BLaER1 treated with 17β-estradiol and CSF1 and Interleukin-3, amounts not matched to agents 10 nM and 100 nM (cell line): ENCODE measurements around the gene PIANP.

Source experiments
- H3K27ac ChIP-seq, 11 experiments: shearing (Covaris generic); formaldehyde crosslinking; 2 replicates each; pipeline ENCODE4 v1.8.1; 2022
- H3K27me3 ChIP-seq, 11 experiments: shearing (Covaris generic); formaldehyde crosslinking; 2 replicates each; pipeline ENCODE4 v1.8.1; 2022
- H3K36me3 ChIP-seq, 11 experiments: shearing (Covaris generic); formaldehyde crosslinking; 2 replicates each; pipeline ENCODE4 v1.8.1; 2022
- H3K4me1 ChIP-seq, 10 experiments: shearing (Covaris generic); formaldehyde crosslinking; 2 replicates each; pipeline ENCODE4 v1.8.1; 2022
- H3K4me2 ChIP-seq, 11 experiments: shearing (Covaris generic); formaldehyde crosslinking; 2 replicates each; pipeline ENCODE4 v1.8.1; 2022
- H3K4me3 ChIP-seq, 10 experiments: shearing (Covaris generic); formaldehyde crosslinking; 2 replicates each; pipeline ENCODE4 v1.8.1; 2022
- H3K9ac ChIP-seq, 11 experiments: shearing (Covaris generic); formaldehyde crosslinking; 2 replicates each; pipeline ENCODE4 v1.8.1; 2022
- H3K9me3 ChIP-seq, 11 experiments: shearing (Covaris generic); formaldehyde crosslinking; replicated peaks in 1 of 11; 2 replicates each; pipeline ENCODE4 v1.8.1; 2022
- H4K20me1 ChIP-seq, 11 experiments: shearing (Covaris generic); formaldehyde crosslinking; 2 replicates each; pipeline ENCODE4 v1.8.1; 2022
- Cebpa-rat ChIP-seq, 11 experiments: shearing (Covaris generic); IDR thresholded peaks; 2 replicates each; pipeline ENCODE4 v1.8.1; 2022

PIANP gene

DNA sequence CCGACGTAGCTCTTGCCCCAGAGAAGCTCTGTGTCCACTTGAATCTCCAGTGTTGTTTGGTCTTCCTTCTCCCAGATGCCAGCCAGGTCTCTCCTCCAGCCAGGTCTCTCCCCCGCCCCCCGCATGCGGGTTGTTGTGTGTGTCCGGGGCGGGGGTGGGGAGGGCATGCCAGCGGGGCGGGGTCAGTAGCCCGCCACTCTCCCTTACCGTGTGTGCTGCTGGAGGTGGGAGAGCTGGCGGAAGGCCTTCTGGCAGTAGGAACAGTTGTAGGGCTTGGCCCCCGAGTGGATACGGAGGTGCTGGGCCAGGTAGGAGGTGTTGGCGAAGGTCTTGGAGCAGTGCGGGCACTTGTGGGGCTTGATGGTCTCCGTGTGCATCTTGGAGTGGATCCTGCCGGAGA is 28.5 kb downstream of the PIANP start:
- Histone ChIP-seq H3K27ac (no peak overlapping the region), H3K9me3 (no peaks in the 10 kb centered on the region), H4K20me1 (peaks cover 0 to 48% (median 0%) of the 10 kb centered on the region in 11 experiments; a peak in 8 of 22 replicates), H3K4me3 (no peak overlapping the region), H3K4me1 (no peaks in the 10 kb centered on the region), H3K9ac (no peak overlapping the region), H3K27me3 (no peaks in the 10 kb centered on the region), H3K4me2 (no peak overlapping the region), H3K36me3 (peaks cover 100% of the 10 kb centered on the region in 11 experiments)
- no peak for TF ChIP-seq Cebpa-rat (IDR thresholded peaks at IDR 0.05)

DNA sequence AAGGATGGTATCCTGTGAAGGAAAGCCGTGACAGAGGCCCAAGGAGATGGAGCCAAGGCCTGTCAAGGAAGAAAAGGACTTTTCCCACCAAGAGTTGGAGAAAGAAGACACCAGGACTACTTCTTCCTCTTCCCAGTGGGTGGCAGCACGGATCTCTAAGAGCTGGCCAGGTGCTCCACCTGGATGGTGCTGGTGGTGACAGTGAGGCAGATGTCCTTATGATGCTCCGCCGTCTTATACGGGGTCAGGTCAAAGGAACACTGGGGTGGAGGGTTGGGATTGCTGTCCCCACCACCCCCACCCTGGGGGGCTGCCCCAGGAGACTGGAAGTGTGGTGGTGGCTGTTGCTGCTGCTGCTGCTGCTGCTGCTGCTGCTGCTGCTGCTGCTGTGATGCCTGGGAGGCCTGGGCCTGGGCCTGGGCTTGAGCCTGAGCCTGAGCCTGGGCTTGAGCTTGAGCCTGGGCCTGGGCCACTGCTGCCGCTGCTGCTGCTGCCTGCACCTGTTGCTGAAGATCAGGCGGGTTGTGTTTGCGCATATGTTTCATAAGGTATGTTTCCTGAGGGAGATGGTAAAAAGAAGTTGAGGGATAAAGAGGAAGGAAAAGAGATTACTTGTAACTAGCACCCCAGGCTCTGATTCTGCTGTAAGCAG is 32.9 kb downstream of the PIANP start:
- peaks cover 0 to 30% (median 12%) of the 10 kb centered on the region in 10 experiments; a peak in 12 of 20 replicates for H3K4me1 ChIP-seq
- no peak overlapping the region for H3K4me3 ChIP-seq
- H3K9ac ChIP-seq: peak overlapping the region in 1 of 11 experiments; percentile 2; a peak in 3 of 22 replicates
- H3K27me3 ChIP-seq: no peaks in the 10 kb centered on the region
- H3K4me2 ChIP-seq: no peak overlapping the region
- no peak for TF ChIP-seq Cebpa-rat (IDR thresholded peaks at IDR 0.05)
- H3K27ac ChIP-seq: no peak overlapping the region
- no peaks in the 10 kb centered on the region for H3K9me3 ChIP-seq
- peaks cover 0 to 21% (median 0%) of the 10 kb centered on the region in 11 experiments; a peak in 4 of 22 replicates for H4K20me1 ChIP-seq
- H3K36me3 ChIP-seq: peaks cover 62 to 74% (median 72%) of the 10 kb centered on the region in 11 experiments

DNA sequence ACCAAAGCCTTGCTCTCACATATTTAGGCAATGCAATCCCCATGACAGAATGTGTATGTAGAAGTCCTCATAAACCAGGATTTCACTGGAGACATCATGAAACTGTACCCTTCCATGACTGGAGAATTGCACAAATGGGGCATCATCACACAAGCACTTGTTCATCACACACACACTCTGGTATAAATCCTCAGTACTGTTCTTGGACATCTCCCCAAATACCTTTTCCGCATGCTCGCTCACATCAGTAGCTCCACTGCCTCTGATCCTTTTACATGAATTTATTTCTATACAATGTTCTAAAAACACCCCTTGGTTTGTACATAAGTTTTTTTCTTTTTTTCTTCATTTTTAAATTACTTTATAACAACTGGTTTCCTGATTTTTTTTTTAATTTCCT is 34.4 kb downstream of the PIANP start:
- no peak overlapping the region for H3K4me2 ChIP-seq
- no peaks in the 10 kb centered on the region for H3K27me3 ChIP-seq
- TF ChIP-seq Cebpa-rat (IDR thresholded peaks at IDR 0.05): no peak
- H3K36me3 ChIP-seq: peaks cover 47 to 60% (median 57%) of the 10 kb centered on the region in 11 experiments
- no peak overlapping the region for H3K4me3 ChIP-seq
- H3K4me1 ChIP-seq: peaks cover 11 to 43% (median 26%) of the 10 kb centered on the region in 10 experiments
- peaks cover 0 to 18% (median 0%) of the 10 kb centered on the region in 11 experiments; a peak in 2 of 22 replicates for H4K20me1 ChIP-seq
- H3K9me3 ChIP-seq: no peaks in the 10 kb centered on the region
- no peak overlapping the region for H3K9ac ChIP-seq
- no peak overlapping the region; a peak in 2 of 22 replicates for H3K27ac ChIP-seq

DNA sequence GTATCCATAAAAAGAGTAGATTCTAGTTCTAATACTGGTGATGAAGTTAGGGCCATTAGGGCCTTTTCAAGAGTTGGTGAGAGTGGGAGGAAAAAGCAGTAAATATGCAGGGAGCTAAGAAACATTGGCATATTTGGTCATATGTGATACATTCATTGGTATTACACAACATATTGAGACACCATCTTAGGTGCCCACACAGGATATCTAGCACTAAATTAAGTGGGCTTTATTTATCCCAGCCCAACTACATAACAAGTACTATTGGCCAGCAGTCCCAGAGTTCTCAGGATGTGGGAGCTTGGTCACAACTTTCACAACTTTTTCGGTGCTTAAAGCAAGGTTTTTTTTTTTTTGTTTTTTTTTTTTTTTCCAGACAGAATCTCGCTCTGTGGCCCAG is 35.7 kb downstream of the PIANP start:
- Histone ChIP-seq H3K4me3 (no peak overlapping the region), H3K9ac (peak overlapping the region in 1 of 11 experiments; percentile 4; a peak in 1 of 22 replicates), H3K4me1 (peaks cover 11 to 43% (median 26%) of the 10 kb centered on the region in 10 experiments), H3K27ac (peak overlapping the region in 7 of 11 experiments; percentile 64 to 88 (median 80); a peak in 11 of 22 replicates), H4K20me1 (peaks cover 0 to 12% (median 0%) of the 10 kb centered on the region in 11 experiments; a peak in 2 of 22 replicates), H3K9me3 (no peaks in the 10 kb centered on the region), H3K36me3 (peaks cover 34 to 47% (median 44%) of the 10 kb centered on the region in 11 experiments), H3K27me3 (no peaks in the 10 kb centered on the region), H3K4me2 (peak overlapping the region in 5 of 11 experiments; percentile 9 to 52 (median 20); a peak in 10 of 22 replicates)
- peak in 2 of 11 experiments; percentile 31 to 38; a peak in 1 of 22 replicates for TF ChIP-seq Cebpa-rat (IDR thresholded peaks at IDR 0.05)

DNA sequence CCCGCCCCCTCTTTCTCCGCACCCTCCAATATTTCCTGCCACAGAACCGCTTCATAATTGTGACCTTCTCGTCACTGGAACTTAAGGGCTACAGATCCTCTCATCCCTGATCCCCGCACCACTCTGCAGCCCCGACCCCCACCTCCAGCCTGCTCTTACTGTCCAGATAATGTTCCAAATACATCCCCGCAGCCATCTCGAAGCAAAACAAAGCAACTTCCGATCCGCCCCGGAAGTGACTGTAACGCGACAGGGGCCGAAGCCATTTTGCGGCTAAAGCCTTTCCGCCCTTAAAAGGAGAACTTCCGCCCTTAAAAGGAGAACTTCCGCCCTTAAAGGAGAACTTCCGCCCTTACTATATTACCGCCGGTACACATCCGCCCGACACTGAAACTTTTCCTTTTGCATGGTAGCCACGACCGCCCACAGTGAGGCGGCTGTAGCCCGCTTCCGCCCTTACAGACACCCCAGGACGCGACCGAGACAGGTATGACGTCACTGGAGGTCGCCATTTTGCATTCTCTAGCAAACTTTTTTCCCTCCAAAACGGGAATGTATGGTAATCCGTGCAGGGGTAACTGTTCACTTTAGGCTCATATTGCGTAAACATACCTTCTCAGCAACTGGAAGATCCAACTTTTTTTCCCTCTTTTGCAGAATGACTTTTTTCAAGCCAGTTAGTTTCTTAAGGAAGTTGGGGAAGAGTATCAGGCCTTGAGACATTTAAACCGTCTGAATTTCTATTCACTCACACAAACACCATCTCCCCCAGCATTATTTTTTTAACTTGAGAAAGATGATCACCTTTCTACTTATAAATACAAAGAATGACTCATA is 37.5 kb downstream of the PIANP start, which contains the start of gene ING4:
Gene ING4 (minus strand): TSS at position 214 of the 837 bp plus-strand sequence. CDS start 18 bp downstream, at position 196.
- H4K20me1 ChIP-seq: no peaks in the 10 kb centered on the region
- no peaks in the 10 kb centered on the region for H3K9me3 ChIP-seq
- peaks cover 28 to 43% (median 40%) of the 10 kb centered on the region in 11 experiments for H3K36me3 ChIP-seq
- peak within 1 kb of the TSS; percentile 27 to 88 (median 80); a peak in 21 of 22 replicates for H3K27ac ChIP-seq
- TF ChIP-seq Cebpa-rat (IDR thresholded peaks at IDR 0.05): peak in 2 of 11 experiments; percentile 58 to 60; a peak in 2 of 22 replicates
- no peaks in the 10 kb centered on the region for H3K27me3 ChIP-seq
- H3K9ac ChIP-seq: peak within 1 kb of the TSS; percentile 76 to 88 (median 83)
- peak within 1 kb of the TSS; percentile 76 to 90 (median 81) for H3K4me3 ChIP-seq
- H3K4me2 ChIP-seq: peak within 1 kb of the TSS; percentile 78 to 99 (median 93)
- H3K4me1 ChIP-seq: peaks cover 11 to 43% (median 26%) of the 10 kb centered on the region in 10 experiments

DNA sequence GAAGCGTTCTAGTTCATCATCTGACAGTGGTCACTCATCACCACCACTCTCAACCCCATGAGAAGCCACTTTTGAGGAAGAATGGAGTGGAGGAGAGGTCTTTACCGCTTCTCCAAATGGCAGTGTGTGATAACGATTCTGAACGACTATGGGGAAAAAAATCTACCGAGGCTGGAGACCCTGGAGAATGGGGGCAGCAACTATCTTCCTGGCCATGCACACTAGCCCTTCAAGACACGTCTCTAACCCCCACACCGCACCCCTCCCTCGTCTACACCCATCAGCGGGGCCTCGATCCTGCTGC is 38.1 kb downstream of the PIANP start:
- TF ChIP-seq Cebpa-rat (IDR thresholded peaks at IDR 0.05): no peak
- H3K9ac ChIP-seq: peak overlapping the region; percentile 76 to 88 (median 83)
- no peaks in the 10 kb centered on the region for H3K27me3 ChIP-seq
- no peaks in the 10 kb centered on the region for H3K9me3 ChIP-seq
- no peaks in the 10 kb centered on the region for H4K20me1 ChIP-seq
- H3K4me3 ChIP-seq: peak overlapping the region; percentile 76 to 90 (median 81)
- H3K4me2 ChIP-seq: peak overlapping the region; percentile 78 to 99 (median 93)
- H3K36me3 ChIP-seq: peaks cover 23 to 42% (median 37%) of the 10 kb centered on the region in 11 experiments
- peak overlapping the region; percentile 27 to 88 (median 80); a peak in 21 of 22 replicates for H3K27ac ChIP-seq
- peaks cover 11 to 43% (median 26%) of the 10 kb centered on the region in 10 experiments for H3K4me1 ChIP-seq

DNA sequence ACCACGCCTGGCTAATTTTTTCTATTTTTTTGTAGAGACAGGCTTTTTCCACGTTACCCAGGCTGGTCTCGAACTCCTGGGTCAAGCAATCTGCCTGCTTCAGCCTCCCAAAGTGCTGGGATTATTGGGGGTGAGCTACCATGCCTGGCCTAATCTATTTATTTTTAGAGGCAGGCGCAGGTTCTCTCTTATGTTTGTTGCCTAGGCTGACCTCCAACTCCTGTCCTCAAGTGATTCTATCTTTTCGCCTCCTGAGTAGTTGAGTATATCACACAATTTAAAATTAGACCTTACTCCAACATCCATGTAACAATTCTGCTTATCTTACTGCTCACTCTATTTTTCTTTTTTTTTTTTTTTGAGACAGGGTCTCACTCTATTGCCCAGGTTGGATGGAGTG is 46.6 kb downstream of the PIANP start:
- H3K9me3 ChIP-seq: no peaks in the 10 kb centered on the region
- H4K20me1 ChIP-seq: no peaks in the 10 kb centered on the region
- no peak overlapping the region; a peak in 1 of 22 replicates for H3K9ac ChIP-seq
- peaks cover 78 to 98% (median 88%) of the 10 kb centered on the region in 11 experiments for H3K36me3 ChIP-seq
- H3K4me1 ChIP-seq: peaks cover 0 to 5% (median 0%) of the 10 kb centered on the region in 10 experiments; a peak in 2 of 20 replicates
- no peaks in the 10 kb centered on the region for H3K27me3 ChIP-seq
- TF ChIP-seq Cebpa-rat (IDR thresholded peaks at IDR 0.05): no peak
- H3K27ac ChIP-seq: no peak overlapping the region
- H3K4me2 ChIP-seq: no peak overlapping the region
- no peak overlapping the region for H3K4me3 ChIP-seq

DNA sequence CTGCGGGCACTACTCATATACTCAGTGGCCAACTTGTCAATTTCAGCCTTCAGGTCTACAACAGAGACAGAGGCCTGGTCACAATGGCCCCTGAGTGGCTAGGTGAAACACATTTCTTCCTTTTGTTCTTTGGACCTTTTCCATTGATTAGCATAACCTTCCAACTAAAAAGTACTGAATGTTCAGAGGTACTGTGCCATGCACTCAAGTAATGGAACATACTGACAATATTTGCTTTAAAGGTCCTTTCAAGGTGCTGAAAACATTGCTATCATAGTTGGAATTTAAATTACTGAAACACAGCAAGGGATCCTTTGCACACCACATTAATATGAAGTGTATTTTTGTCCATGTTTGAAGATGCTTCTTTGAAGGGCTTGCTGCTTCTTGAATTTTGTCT is 47.3 kb downstream of the PIANP start:
- Histone ChIP-seq H3K36me3 (peaks cover 77 to 98% (median 88%) of the 10 kb centered on the region in 11 experiments), H3K9ac (no peak overlapping the region), H4K20me1 (no peaks in the 10 kb centered on the region), H3K4me3 (no peak overlapping the region), H3K27ac (no peak overlapping the region), H3K4me2 (no peak overlapping the region), H3K9me3 (no peaks in the 10 kb centered on the region), H3K27me3 (no peaks in the 10 kb centered on the region), H3K4me1 (peaks cover 0 to 5% (median 0%) of the 10 kb centered on the region in 10 experiments; a peak in 2 of 20 replicates)
- TF ChIP-seq Cebpa-rat (IDR thresholded peaks at IDR 0.05): no peak

DNA sequence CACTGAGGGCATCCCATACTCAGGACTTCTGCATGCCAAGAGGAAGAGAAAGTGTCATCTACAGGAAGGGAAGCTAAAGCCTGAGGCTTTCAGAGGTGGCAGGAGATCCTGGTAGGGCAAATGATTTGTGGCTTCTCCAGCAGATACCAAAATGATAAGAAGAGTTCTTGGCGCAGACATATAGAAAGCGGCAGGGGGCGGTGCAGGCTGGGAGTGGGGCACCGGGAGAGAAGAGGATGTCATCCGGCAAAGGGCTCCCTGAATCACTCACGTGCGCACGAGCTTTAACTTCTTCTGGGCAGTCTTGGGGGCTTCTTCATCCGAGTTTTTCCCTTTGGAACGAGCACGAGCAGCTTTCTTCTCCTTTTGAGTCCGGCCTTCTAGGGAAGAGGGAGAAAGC is 48.2 kb downstream of the PIANP start:
- Histone ChIP-seq H3K4me2 (no peak overlapping the region), H3K36me3 (peaks cover 79 to 97% (median 89%) of the 10 kb centered on the region in 11 experiments), H3K4me3 (no peak overlapping the region), H3K27ac (no peak overlapping the region), H4K20me1 (no peaks in the 10 kb centered on the region), H3K27me3 (no peaks in the 10 kb centered on the region), H3K9ac (0 out of 22 replicates have a peak overlapping the region, but pooled peaks of 1 of the 11 experiments have one; percentile 25), H3K9me3 (no peaks in the 10 kb centered on the region), H3K4me1 (peaks cover 0 to 6% (median under 1%) of the 10 kb centered on the region in 10 experiments; a peak in 6 of 20 replicates)
- TF ChIP-seq Cebpa-rat (IDR thresholded peaks at IDR 0.05): no peak
